Urinary bladder (tissue), 4 donors: Measurements from ENCODE around the gene IRX2. TPM values are rescaled to one million over a fixed set of nuclear protein-coding genes. Genes with fewer than 3 reads are reported as not detected.

Source experiments
- DNase-seq: peaks from one replicate; pipeline ENCODE4 v3.0.0-alpha.2; 2015; ENCODE audit errors: extremely low spot score
- H3K27ac ChIP-seq: one replicate; pipeline ENCODE4 v1.5.1; 2013; ENCODE audit warnings: low read depth, mild to moderate bottlenecking, moderate library complexity
- H3K36me3 ChIP-seq: one replicate; pipeline ENCODE4 v1.6.1; 2013; ENCODE audit warnings: mild to moderate bottlenecking, moderate library complexity; ENCODE audit not compliant: insufficient read depth
- H3K4me1 ChIP-seq: one replicate; pipeline ENCODE4 v1.6.1; 2013; ENCODE audit warnings: mild to moderate bottlenecking, moderate library complexity; ENCODE audit not compliant: insufficient read depth
- H3K4me3 ChIP-seq: one replicate; pipeline ENCODE4 v1.5.1; 2013; ENCODE audit warnings: low read depth, low read length
- WGBS: extraction: QIAGEN DNeasy Blood & Tissue Kit; methylation state at CpG from one replicate; pipeline ENCODE4 v1.1.7; 2013; 5-methylcytosine and 5-hydroxymethylcytosine counted together
- polyA plus RNA-seq: library from polyadenylated mRNA; stranded (reverse); fragments of 200-250 nt; gene quantifications from one replicate; pipeline ENCODE4 v1.2.3, GENCODE V29; 2013
- total RNA-seq: library from RNA; depleted of rRNA; stranded (reverse); fragments of >200 nt; gene quantifications from one replicate; pipeline ENCODE4 v1.2.3, GENCODE V29; 2014
- donor health status: healthy with polysubstance abuse.
- donor health status: healthy.

Gene IRX2
- total RNA-seq, result 0.58 TPM
- polyA plus RNA-seq, result 0.20 TPM

DNA sequence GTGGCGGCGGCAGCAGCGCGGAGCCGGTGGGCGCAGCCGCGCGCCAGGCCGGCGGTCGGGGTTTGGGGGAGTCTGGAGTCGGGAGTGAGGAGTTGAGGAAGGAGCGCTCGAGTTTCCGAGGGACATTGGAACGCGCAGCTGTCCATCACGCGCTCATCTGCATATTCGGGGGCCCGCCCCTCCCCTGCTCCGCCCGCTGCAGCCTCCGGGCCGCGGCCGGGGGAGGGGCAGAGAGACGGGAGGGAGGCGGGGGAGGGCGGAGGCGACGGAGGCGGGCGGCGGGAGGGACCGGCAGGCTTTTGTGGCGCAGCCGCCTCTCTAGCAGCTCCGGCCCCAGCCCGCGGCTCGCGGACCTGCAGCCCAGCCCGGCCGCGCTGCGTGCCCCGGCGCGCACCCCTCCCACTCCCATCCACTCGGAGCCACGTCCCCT lies at the start of gene IRX2:
Gene IRX2, minus strand, starts transcription at position 86 of the 430 bp plus-strand sequence. CDS start 264 bp downstream, outside the sequence.
- no peaks in the 10 kb centered on the region for H3K36me3 ChIP-seq
- 2% methylated on average over 52 of the region's 53 CpGs for WGBS
- no peak within 1 kb of the TSS for H3K27ac ChIP-seq
- peak; percentile 46 for DNase-seq
- H3K4me1 ChIP-seq, result no peaks in the 10 kb centered on the region
- peak within 1 kb of the TSS; percentile 50 for H3K4me3 ChIP-seq

DNA sequence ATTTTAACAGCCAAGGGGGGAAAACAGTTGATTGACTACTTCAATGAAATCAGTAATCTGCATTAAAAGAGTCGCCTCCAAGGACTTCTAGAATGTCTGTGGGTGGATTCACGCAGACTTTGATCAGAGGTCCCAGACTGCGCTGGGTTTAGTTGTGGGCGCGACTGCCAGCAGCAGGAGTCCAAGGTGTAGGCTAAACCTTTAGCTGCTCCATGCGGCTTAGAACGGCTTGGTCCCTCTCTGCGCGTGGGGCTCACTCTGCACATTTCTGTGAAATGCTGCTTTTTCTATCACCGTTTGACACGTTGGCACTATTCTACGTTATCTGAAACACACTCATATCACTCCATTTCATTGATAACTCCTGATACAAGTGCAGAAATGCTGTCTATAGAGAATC lies 48.6 kb upstream of the IRX2 start:
- Histone ChIP-seq H3K27ac (no peak overlapping the region), H3K4me3 (no peak overlapping the region), H3K4me1 (no peaks in the 10 kb centered on the region), H3K36me3 (no peaks in the 10 kb centered on the region)
- DNase-seq, result no peak
- 80% methylated on average over 12 of the region's 12 CpGs for WGBS

DNA sequence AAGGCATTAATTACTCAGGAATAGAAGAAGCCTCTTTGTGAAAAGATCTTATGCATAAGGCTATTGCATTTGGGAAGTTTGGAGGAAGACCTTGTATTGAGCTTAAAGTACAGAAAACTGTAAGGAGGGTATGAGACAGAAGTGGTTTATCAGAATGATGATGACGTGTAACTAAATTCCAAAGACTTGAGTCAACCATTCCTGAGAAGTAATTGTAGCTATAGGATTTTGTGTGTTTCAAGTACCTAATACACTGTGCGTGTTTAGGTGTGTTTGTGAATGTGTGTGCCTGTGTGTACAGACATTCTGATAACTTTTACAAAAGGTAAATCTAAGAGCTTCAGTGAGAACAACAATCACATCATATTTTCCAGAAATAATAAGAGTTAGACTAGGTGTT lies 46.5 kb upstream of the IRX2 start:
- no peaks in the 10 kb centered on the region for H3K36me3 ChIP-seq
- H3K4me1 ChIP-seq, result no peaks in the 10 kb centered on the region
- whole genome bisulfite sequencing, result 59% methylated on average over 2 of the region's 2 CpGs
- no peak overlapping the region for H3K27ac ChIP-seq
- DNase-seq, result no peak
- no peak overlapping the region for H3K4me3 ChIP-seq

GRCh38 chr5:2797160-2797559 lies 45.7 kb upstream of the IRX2 start:
- H3K27ac ChIP-seq, result no peak overlapping the region
- 69% methylated on average over 3 of the region's 3 CpGs for WGBS
- no peak for DNase-seq
- H3K4me1 ChIP-seq, result no peaks in the 10 kb centered on the region
- no peak overlapping the region for H3K4me3 ChIP-seq
- H3K36me3 ChIP-seq, result no peaks in the 10 kb centered on the region

GRCh38 chr5:2783223-2783622 lies 31.7 kb upstream of the IRX2 start:
- WGBS, result 68% methylated on average over 3 of the region's 3 CpGs
- Histone ChIP-seq H3K4me3 (no peak overlapping the region), H3K4me1 (no peaks in the 10 kb centered on the region), H3K27ac (no peak overlapping the region), H3K36me3 (no peaks in the 10 kb centered on the region)
- DNase-seq, result no peak

DNA sequence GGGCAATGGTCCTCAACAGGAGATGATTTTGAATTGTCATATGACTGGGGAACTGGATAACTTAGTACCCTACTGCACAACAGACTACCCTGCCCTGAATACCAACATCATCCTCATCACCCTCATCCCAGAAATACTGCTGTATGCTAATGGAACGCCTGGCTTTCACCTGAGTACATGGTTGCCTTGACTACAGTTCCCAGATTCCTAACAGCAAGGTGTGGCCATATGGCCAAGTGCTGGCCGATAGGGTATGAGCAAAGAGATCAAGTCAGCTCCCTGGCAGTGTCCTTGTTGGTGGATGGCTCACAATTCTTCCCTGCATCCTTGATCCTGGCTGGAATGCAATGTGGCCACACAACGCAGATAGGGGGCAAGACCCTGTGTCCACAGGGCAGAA lies 31.2 kb upstream of the IRX2 start:
- no peak overlapping the region for H3K27ac ChIP-seq
- no peaks in the 10 kb centered on the region for H3K36me3 ChIP-seq
- 82% methylated on average over 3 of the region's 3 CpGs for WGBS
- no peak for DNase-seq
- H3K4me3 ChIP-seq, result no peak overlapping the region
- no peaks in the 10 kb centered on the region for H3K4me1 ChIP-seq

GRCh38 chr5:2780421-2781171 lies 29.1 kb upstream of the IRX2 start:
- Histone ChIP-seq H3K27ac (no peak overlapping the region), H3K4me1 (no peaks in the 10 kb centered on the region)
- WGBS, result 60% methylated on average over 11 of the region's 11 CpGs

DNA sequence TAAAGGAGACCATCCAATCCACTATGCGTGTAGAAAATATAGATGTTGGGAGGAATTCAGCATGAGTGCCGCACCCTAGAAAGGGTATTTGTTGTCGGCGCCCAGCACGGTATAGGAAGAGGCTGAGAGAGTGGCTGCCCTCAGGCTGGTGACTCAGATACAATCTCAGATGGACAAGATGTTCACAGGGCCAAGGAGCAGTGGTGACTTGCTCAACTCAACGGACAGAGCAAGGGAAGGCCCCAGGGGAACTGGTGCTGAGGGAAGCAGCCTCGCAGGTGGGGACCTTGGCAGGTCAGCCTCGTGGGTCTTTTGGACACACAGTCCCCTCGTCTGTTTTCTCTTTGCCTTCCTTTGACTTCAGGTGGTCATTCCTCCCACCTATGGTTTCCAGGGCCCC lies 28.0 kb upstream of the IRX2 start:
- no peak for DNase-seq
- WGBS, result 82% methylated on average over 9 of the region's 9 CpGs
- Histone ChIP-seq H3K4me3 (no peak overlapping the region), H3K27ac (no peak overlapping the region), H3K4me1 (no peaks in the 10 kb centered on the region), H3K36me3 (no peaks in the 10 kb centered on the region)

More at GRCh38 chr5:2780421-2781171, 29.1 kb upstream of the IRX2 start:
- Histone ChIP-seq H3K36me3 (no peaks in the 10 kb centered on the region), H3K4me3 (no peak overlapping the region)
- no peak for DNase-seq

- no peak overlapping the region for H3K4me3 ChIP-seq
- no peaks in the 10 kb centered on the region for H3K36me3 ChIP-seq
- H3K27ac ChIP-seq, result no peak overlapping the region
- H3K4me1 ChIP-seq, result no peaks in the 10 kb centered on the region
- 88% methylated on average over 20 of the region's 20 CpGs for WGBS
- DNase-seq, result no peak
Observed at GRCh38 chr5:2776337-2777302, 25.1 kb upstream of the IRX2 start.

DNA sequence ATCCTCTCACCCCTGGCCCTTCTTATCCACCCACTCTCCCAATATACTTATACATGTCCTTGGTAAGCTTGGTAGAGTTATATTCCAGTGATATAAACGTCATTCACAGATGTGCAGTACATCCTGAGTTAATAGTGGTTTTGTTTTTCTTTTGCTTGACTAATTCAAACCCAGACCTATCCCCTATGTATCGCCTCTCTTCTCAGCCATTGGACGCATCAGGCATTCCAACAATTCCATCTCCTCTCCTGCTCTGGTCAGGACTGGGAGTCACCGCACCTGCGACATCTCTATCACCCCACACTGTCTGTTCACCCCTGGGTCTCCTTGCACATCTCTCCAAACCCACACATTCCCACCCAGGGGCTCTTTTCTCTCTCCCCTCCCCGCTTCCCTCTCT lies 21.9 kb upstream of the IRX2 start:
- H3K4me3 ChIP-seq, result no peak overlapping the region
- WGBS, result 75% methylated on average over 6 of the region's 6 CpGs
- no peaks in the 10 kb centered on the region for H3K4me1 ChIP-seq
- no peak for DNase-seq
- H3K27ac ChIP-seq, result no peak overlapping the region
- no peaks in the 10 kb centered on the region for H3K36me3 ChIP-seq

GRCh38 chr5:2767089-2767488 lies 15.6 kb upstream of the IRX2 start:
- DNase-seq, result no peak
- H3K4me1 ChIP-seq, result peaks cover 1% of the 10 kb centered on the region
- 69% methylated on average over 6 of the region's 6 CpGs for WGBS
- H3K4me3 ChIP-seq, result no peak overlapping the region
- no peak overlapping the region for H3K27ac ChIP-seq
- H3K36me3 ChIP-seq, result no peaks in the 10 kb centered on the region

DNA sequence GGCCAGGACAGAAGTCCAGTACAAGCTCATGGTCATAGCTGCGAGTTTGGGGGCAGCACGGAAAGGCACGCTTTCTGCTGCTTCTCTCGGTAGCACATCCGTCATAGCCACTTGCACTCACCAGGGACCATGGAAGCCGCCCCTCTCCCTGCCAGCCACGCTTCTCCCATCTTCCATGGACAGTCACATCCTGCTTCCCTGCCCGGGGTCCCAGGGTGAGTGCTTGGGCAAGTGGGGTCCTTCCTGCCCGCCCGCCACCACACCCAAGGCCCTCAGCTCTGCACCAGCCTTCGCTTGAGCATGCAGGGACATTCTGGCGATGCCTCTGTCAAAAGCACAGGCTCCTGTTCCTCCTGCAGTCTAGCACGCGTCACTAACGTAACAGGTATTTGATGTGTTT lies 13.1 kb upstream of the IRX2 start:
- Histone ChIP-seq H3K27ac (no peak overlapping the region), H3K4me3 (no peak overlapping the region), H3K36me3 (no peaks in the 10 kb centered on the region), H3K4me1 (peaks cover 1% of the 10 kb centered on the region)
- WGBS, result 65% methylated on average over 15 of the region's 15 CpGs
- DNase-seq, result no peak

DNA sequence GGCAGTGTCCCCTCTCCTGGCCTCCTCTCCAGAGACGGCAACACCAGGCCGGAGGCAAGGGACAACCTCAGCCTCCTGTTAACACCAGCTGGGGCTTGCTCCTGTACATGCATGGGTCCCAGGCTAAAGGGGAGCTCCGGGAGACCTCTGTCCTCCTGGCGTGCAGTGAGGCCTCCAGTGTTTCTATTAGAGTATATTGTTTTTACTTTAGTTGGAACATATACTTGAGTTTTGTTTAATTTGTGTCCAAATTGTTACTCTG lies 12.0 kb upstream of the IRX2 start:
- peaks cover 1% of the 10 kb centered on the region for H3K4me1 ChIP-seq
- H3K36me3 ChIP-seq, result no peaks in the 10 kb centered on the region
- H3K4me3 ChIP-seq, result no peak overlapping the region
- WGBS, result 67% methylated on average over 4 of the region's 4 CpGs
- no peak for DNase-seq
- H3K27ac ChIP-seq, result no peak overlapping the region
